Hematopoietic multipotent progenitor cell treated with erythropoietin and hydrocortisone succinate and interleukin-3 and kit ligand, for 8 days (in vitro differentiated cells): Measurements from ENCODE around the gene DDRGK1.

Experiments
- DNase-seq: peaks from one replicate; pipeline ENCODE4 v3.0.0-alpha.2; 2015

The DDRGK1 gene

DNA sequence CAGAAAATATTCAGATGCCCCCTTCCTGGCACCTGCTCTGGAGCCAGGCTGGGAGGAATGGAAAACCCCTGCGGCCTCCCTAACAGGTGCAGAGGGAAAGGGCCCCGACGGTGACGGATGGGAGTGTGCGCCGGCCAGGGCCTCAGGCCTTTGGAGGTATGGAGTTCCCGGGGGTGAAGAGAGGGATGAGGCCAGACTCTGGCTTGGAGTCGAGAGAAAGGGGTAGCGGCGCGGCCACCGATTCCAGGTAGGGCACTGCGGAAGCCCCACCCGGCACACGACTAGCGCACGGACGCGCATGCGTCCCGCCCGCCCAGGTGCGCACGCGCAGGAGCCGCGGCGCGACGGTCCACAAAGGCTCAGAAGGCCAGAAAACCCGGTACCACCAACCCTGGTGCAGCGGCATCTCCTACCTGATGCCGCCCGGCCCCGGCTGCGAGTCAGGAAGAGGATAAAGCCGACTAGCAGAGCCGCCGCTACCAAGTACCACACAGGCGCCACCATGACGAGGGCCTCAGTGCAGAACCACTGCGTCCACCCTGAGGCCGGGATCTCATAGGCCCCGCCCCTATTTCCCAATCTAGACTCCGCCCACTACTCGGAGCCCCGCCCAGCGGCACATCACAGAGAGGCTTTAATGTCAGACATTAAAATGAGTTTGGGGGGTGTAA, at the start of gene DDRGK1:
Gene DDRGK1, minus strand, starts transcription at position 559 of the 671 bp plus-strand sequence. Its CDS starts 55 bp downstream, at position 504.
- peak; percentile 89 for DNase-seq

DNA sequence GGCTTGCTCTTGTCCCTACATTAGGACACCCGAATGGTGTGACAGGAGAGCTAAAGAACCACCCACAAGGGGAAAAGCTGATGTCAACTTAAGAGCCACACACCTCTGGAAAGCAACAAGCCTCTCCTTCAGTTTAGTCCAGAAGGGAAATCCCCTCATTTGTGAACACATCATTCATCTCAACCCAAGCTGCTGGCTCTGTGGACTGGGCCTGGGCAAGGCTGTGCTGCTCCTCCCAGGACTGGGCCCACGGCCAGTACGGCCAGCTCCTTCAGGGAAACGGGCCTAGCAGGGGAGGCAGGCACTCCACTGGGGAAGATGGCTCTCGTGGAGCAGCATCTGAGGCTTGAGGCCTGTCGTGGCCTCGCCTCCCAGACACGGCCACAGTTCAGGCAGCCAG, 47.3 kb upstream of the DDRGK1 start:
- no peak for DNase-seq

DNA sequence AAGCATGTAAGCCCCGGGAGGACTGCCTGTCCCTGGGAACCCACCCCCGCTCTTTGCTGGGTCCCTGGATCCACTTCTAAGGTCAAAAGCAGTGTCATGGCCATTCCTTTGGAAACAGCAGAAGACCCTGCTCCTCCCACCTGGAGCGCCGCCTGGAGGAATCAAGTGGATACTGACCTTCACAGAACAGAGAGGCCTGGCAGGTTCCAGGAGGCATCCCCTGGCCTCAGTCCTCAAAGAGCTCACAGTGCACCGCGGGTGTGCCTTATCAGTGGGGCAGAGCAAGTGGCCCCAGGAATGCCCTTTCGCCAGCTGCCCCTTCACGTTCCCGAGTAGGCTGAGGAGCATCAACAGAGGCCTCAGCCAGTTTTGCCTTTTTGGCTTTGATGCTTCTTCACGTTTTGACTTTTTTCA, 45.6 kb upstream of the DDRGK1 start:
- peak; percentile 15 for DNase-seq

DNA sequence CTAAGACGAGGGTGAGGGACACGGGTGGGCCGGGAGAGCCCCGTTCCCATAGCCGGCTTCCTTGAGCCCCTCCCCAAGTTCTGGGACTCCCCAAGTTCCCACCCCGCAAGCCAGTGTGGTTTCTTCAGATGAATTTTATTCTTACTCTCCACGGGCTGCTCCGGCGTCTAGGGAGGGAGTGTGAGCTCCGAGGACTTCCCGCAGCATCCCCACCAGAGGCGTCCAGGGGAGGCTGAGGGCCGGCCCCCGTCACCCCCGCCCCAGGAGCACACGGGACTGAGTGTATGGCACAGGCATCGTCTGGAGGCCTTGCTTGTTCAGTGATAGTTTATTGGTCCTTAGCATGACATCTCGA, 44.5 kb upstream of the DDRGK1 start:
- DNase-seq = no peak

DNA sequence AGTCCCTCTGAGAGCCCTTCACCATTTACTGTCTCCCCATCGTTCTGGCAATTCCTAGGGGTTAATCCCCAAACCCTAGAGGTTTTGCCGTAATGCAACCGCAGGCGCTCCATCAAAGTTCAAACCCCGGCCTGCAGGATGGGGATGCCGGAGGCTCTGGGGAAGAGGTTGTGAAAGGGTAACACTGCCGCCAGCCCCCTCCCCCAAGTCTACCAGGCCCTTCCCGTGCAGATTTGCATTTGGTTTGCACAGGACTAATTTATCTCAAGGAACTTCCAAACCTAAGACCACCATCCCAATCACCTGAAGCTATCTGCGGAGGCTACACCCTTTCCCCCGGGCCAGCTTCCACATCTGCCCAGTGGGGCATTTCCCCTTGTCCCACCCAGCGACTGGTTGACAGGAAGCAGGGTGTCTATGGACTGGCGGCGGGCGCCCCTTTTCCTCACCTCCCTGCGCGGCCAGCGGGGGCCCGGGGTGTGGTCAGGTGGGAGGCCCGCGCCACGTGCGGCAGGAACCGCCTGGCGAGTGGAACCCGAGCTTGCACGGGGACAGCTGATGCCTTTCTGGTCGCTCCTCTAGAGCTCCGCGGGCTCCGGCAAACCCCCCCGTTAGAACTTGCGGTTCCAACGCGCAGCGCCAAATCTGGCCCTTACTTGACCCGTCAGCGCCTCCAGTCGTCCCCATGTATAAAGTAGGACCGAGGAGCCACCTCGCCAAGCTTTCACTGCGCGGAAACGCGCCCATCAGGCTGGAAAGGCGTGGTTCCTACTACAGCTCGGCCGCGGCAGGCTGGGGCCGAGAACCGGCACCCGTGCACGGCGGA, 43.9 kb upstream of the DDRGK1 start:
- peak; percentile 43 for DNase-seq

DNA sequence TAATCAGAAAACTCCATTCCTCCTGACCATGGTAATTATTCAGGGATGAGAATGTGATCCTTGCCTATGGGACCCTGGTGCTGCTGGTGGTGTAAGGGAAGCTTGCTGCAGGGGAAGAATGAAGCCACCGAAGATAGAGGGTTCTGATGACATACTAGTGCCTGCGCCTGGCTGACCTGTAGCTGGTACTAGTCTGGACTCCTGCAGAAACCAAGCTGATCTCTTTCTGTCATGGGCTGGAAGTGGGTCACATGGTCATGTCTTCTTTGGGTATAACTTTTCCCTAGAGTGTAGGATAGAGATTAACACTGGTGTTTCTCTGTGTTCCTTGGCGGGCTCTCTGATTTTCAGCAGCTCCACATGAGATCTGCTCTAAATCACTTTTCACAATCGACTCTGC, 43.2 kb upstream of the DDRGK1 start:
- DNase-seq = no peak

DNA sequence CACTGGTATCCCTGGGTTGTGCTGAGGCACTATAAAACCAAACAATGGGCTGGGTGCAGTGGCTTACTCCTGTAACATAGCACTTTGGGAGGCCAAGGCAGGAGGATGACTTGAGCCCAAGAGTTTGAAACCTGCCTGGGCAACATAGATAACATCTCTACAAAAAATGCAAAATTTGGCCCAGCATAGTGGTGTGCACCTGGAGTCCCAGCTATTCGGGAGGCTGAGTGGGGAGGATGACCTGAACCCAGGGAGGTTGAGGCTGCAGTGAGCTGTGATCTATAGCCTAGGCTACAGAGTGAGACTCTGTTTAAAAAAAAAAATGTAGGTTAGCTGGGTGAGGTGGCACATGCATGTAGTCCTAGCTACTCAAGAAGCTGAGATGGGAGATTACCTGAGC, 42.2 kb upstream of the DDRGK1 start:
- no peak for DNase-seq

DNA sequence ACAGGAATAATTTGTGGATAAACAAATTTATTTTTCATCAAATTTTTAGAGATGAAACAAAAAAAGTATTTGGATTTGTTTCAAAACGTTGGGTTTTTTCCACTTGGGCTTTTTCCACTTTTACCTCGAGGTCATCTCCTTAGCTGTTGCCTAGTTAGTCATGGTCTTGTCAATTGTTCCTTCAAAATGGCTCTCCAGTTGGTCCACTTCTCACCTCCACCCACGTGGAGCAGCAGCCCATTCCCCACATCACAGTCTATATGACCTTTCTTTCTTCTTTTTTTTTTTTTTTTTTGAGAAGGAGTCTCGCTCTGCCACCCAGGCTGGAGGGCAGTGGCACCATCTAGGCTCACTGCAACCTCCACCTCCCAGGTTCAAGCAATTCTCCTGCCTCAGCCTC, 41.2 kb upstream of the DDRGK1 start:
- DNase-seq = no peak

DNA sequence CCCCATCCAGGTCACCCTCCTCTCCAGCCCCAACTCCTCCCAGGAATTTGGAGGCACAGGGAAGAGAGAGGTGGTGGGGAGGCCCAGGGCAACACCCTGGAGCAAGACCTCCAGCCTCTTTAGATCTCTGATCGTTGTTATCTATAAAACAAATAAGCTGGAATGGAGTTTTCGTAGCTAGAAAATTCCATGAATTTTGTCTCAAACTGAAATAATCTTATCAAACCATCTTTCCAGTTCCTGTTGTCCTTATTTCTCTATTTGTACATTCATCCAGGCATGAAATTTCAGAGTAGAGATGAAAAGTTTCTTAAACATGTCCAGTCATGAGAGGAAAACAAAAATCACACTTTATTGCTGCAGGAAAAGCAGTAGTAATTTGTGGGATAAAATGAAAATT, 40.7 kb upstream of the DDRGK1 start:
- DNase-seq = no peak

DNA sequence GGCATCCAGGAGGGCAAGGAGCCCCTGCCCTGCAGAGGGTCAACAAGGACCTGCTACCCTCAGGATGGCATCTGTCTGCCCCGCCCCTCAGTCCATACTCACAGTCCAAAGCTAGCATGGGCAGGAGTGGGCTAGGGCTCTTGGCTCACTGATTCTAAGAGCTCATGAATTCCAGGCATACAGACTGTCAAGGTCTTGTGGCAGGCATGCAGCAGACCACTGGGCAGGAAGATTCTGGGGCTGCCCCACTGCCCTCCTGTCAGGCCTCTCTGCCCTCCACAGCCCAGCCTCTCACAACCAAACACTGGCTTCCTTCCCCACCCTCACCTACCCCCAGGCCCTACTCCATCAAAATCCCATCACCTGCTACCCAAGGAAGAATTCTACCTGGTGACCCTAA, 40.1 kb upstream of the DDRGK1 start:
- no peak for DNase-seq

DNA sequence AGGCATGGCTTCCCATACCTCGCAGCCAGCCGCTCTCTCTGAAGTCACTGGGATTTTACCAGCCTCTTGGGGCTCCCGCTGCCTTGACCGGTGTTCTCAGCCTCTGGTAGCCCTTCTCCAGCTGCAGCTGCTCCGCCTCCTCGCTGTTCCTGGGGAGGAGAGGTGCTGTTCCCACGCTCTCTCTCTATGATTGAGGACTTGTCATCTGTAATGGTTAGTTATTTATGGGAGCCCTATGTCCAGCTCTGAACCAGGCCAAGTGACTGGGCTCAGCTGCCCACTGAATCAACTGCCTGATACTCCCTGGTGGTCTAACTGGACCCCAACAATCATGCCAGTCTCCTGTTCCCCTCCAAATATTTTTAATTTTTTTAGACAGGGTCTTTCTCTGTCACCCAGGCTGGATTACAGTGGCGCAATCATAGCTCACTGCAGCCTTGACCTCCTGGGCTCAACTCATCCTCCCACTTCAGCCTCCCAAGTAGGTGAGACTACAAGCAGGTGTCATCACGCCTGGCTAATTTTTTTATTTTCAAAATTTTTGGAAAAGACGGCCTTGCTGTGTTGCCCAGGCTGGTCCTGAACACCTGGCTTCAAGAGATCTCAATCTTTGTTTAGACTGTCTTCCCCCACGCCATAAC, 39.4 kb upstream of the DDRGK1 start:
- no peak for DNase-seq

DNA sequence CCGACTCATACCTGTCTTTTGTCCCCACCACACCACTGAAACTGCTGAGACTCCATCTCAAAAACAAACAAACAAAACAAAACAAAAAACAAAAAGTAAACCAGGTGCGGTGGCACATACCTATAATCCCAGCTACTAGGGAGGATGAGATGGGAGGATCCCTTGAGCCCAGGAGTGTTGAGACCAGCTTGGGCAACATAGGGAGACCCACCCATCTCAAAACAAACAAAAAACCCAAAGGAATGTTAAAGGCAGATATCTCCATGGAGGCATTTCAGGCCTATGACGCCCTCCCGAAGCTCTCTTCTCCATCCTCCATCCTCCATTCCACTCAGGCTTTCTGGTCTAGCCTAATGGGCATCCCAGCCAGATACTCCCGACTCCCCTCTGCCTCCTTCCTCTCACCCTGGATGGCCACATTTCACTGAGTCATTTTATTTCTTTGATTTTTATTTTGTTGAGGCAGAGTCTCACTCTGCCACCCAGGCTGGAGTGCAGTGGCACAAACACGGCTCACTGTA, 37.8 kb upstream of the DDRGK1 start:
- no peak for DNase-seq

DNA sequence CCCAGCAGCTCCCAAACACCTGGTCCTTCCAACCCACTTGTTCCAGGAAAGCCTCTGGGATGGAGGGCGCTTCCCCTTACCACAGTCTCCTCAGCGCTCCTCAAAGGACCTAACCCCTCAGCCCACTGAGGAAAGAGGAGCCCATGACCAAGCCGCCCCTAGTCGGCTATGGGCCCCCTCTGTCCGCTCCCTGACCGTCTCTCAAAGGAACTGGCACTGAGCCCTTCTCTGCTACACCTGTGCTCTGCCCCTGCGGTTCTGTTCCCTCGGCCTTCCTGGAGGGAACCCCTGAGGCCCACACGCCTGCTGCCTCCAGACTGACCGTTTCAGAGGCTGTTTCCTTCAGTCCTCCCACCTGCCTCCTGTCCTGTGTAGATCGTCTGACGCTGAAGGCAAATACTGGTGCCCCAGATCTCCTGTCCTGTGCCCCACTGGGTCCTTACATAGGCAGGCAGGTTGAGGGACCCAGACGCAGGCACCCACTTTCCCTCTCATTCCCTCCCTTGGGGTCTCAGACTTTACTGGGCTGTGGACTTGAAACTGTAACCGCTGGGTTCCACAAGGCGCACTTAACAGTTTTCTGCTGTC, 36.4 kb upstream of the DDRGK1 start:
- DNase-seq = no peak

DNA sequence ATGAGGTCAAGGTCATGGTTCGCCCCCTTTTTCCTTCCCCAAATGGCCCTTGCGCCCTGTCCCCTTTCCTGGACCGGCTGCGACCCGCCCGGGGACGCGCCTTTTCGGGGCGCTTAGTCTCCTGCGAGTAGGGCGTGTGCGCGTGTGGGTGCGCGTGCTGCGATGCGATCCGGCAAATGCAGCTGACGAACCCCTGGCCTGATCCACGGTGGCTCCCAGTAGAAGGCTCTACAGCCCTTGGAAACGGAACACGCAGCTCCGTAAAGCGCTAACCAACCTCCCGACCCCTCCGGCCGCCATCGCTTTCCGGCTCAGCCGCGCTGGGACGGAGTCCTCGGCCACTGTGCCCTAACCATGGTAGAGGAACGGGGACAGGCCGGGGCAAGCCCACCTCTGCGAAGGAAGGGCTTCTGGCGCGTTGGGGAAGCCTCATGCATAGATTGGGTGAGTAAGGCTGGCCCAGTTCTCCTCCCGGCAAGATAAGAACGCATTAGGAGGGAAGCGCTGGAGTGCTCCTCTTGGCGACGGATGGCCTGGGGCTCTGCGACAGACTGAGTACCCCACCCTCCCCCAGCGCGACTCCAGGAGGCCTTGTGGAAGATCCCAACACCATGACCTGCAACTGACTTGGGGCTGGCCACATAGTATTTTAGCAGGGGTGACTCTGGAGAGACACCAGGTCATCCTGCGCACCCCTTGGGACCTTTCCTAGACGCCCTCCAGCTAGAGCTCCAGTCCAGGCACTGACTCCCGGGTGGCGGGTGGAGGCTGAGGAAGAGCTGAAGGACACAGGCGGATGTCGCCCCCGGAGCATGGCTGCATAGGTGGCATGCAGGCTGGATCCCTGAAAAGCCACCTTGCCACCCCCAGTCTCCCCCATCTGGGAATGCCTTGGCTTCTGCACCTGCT, 35.6 kb upstream of the DDRGK1 start:
- peak; percentile 20 for DNase-seq

DNA sequence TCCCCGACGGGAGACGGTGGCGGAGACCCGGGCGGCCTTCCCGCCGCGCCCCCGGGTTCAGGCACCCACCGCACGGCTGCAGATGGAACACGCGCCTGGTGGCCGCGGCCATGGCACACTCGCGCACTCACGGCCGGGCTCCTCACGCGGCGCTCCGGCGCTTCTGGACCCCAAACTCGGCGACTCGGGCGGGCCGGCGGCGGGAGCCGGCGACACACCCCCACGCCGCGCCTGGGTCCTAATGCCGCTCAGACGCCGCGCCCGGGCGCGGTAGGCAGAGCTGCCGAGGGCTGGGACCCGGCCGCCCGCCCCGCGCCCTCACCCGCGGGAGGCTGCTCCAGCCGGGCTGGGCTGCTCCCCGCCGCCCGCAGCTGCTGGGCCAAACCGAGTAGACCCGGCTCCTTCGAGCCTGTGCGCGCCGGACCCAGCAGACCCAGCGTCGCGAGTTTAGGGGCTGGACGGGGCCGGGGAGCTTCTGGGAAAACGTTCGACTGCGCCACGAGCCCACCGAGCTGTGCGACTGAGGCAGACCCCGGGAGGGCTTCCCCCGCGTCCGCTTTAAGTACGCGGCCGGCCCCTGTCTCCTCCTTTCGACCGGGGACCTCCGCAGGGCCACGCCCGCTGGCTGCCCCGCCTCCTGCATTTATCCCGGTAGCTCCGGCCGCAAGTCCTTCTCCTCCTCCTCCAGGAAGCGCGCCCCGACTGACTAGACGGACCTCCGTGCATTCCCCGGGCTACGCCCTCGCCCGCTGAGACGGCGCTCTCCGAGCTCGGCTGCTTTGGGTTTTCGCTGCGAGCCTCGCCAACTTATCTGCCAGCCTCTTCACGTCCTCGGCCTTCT, 34.8 kb upstream of the DDRGK1 start, which contains the start of gene SLC4A11:
Gene SLC4A11, minus strand, starts transcription at position 165 of the 841 bp plus-strand sequence. Its CDS starts 53 bp downstream, at position 112.
- peak; percentile 25 for DNase-seq

DNA sequence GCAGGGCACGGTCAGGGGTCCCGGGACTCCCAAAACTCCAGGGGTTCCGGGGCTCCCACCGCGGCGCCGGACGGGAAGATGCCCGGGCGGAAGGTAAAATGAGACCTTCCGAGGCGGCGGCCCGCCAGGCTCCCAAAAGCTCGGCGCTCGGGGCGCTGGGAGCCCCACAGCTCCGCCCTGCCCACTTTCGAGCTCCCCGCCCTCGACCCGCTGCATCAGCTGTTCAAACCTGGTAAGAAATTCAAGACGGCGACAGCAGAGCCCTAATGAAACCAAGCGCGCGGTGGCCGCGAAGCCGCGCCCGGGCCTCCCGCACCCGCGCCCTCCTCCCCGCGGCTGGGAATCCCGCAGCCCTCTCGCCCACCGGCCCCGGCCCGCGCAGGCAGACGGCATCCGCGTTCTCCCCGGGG, 34.1 kb upstream of the DDRGK1 start:
- DNase-seq = peak; percentile 24

DNA sequence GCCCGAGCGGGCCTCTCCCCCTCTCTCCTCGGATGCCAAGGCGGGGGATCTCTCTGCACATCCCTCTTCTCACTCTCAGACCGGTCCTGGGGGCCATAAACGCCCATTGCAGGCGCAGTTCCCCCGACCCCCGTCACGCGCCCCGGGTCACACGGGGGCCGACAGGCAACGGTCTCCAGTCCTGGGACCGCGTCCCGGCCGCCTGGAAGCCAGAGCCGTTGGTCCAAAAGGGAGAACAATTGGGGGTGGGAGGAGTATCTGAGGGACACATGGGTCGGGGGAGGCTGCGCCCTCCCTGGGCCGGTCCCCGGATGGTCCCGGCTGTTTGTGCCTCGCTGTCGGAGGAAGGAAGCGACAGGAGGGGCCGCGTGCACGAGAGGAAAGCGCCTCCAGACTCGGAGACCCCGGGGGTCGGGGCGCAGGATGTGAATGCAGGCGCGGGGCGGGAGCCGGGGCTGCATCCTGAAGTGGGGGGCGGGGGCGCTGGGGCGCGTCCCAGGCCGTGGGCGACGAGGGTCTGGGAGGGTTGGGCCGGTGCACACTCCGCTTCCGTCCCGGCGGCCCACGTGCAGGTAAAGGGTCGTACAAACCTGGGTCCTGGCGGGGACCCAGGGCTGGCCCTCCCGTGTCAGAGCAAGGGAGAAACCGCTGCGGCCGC, 33.6 kb upstream of the DDRGK1 start:
- no peak for DNase-seq

DNA sequence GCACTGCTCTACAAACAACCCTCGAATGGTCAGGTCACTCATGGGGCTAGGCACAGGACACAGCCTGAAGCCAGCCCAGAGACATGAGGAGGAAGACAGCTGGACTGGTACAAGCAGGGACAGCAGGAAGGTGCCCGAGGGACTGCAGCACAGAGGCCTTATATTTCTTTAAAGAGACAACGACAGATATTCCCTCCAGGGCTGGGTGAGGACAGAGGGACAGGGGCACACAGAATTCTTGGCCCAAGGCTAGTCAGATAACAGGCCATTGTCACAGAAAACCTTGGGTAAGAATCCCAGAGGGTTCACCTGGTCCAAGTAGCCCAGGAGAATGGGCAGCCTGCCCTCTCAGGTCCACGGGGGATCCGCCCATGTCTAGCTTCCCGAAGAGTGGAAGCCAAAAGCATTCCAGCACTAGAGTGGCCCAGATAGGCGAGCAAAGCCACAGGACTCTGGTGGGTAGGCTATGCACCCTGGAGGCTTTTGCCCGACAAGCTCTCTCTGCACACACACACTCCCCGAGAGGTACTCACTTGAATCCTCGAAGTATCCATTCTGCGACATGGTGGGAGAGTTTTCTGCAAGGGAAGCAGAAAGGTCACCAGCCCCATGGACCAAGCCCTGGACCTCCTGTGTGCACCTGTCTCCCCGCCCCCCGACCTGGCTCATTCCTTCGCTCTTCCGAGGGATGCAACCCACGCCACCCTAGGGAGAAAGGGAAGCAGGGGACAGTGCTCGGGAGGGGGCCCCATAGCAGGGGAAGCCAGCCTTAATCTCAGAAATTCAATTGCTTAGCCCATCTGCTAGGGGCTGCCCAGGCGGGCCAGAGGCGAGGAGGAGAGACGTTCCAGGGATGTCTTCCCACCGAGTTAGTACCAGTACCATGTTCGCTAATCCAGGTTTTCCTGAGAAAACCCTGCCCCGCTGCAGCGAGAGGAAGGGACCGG, 32.8 kb upstream of the DDRGK1 start:
- DNase-seq = no peak

DNA sequence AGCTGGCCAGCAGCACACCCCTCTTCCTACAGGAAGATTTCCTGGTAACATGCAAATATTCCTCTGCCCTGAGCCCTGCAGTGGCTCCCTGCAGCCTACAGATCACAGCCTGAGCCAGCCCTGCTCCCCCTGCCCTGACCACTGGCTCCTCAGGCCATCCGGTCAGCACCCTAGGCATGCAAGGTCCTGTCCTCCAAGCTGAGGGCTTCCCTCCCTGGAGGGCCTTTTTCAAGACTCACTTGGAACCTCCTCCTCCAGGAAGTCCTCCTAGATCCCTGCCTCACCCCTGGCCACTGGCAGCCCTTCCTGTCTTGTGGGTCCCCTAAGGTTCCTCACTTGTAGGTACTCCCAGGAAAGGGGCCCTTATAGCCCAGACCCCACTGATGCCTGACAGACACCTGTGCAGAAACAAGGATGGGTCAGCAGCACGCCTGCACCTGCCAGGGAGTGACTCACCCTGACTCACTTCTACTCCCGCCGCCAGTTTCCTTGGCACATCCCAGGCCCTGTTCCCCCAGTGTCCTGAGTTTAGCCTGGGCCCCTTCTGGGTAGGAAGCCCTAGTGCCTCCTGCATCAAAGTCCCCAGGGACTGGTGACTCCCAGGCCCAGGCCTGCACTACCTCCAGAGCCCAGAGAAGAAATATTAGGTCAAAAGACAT, 31.3 kb upstream of the DDRGK1 start:
- no peak for DNase-seq
